Neural progenitor cell (in vitro differentiated cells): ENCODE results near the gene SMNDC1. TPM values are rescaled to one million over a fixed set of nuclear protein-coding genes. Genes with fewer than 3 reads are reported as not detected.

Source experiments
- DNase-seq: peaks from one replicate; pipeline ENCODE4 v3.0.0-alpha.2; 2016; ENCODE audit warnings: low spot score
- H2AFZ ChIP-seq: fragments of 200-600 bp; sonication (generic); replicated peaks from 2 replicates; pipeline ENCODE4 v1.6.1; 2016; ENCODE audit warnings: antibody characterized with exemption
- H3F3A ChIP-seq: fragments of 200-600 bp; sonication (generic); 2 replicates; pipeline ENCODE4 v1.6.1; 2016; ENCODE audit warnings: antibody characterized with exemption, low read depth
- H3K27ac ChIP-seq: fragments of 200-600 bp; sonication (generic); 2 replicates; pipeline ENCODE4 v1.5.1; 2016; ENCODE audit warnings: mild to moderate bottlenecking
- H3K27me3 ChIP-seq: fragments of 200-600 bp; sonication (generic); 2 replicates; pipeline ENCODE4 v1.6.1; 2016; ENCODE audit warnings: mild to moderate bottlenecking, moderate library complexity
- H3K36me3 ChIP-seq: fragments of 200-600 bp; sonication (generic); 2 replicates; pipeline ENCODE4 v1.5.1; 2016
- H3K4me1 ChIP-seq: fragments of 200-600 bp; sonication (generic); 2 replicates; pipeline ENCODE4 v1.6.1; 2016; ENCODE audit warnings: mixed run types
- H3K4me2 ChIP-seq: fragments of 200-600 bp; sonication (generic); 2 replicates; pipeline ENCODE4 v1.6.1; 2016
- H3K4me3 ChIP-seq: fragments of 200-600 bp; sonication (generic); 2 replicates; pipeline ENCODE4 v1.5.1; 2016
- H3K79me2 ChIP-seq: fragments of 200-600 bp; sonication (generic); 2 replicates; pipeline ENCODE4 v1.6.1; 2016; ENCODE audit warnings: low read depth
- H3K9ac ChIP-seq: fragments of 200-600 bp; sonication (generic); 2 replicates; pipeline ENCODE4 v1.6.1; 2016
- H3K9me3 ChIP-seq: fragments of 200-600 bp; sonication (generic); 2 replicates; pipeline ENCODE4 v1.5.1; 2016; ENCODE audit warnings: low read depth
- H4K20me1 ChIP-seq: fragments of 200-600 bp; sonication (generic); 2 replicates; pipeline ENCODE4 v1.6.1; 2016; ENCODE audit warnings: low read depth
- H3K27ac Mint-ChIP-seq: 3 replicates; pipeline ENCODE4 v1.8.0; 2021; ENCODE audit warnings: mixed read lengths
- H3K27me3 Mint-ChIP-seq: 2 replicates; pipeline ENCODE4 v1.8.0; 2022; ENCODE audit warnings: low read depth, mild to moderate bottlenecking, inconsistent platforms, moderate library complexity, mixed read lengths; ENCODE audit not compliant: insufficient read depth
- H3K36me3 Mint-ChIP-seq: 3 replicates; pipeline ENCODE4 v1.8.0; 2021; ENCODE audit warnings: mixed read lengths
- H3K4me1 Mint-ChIP-seq: 3 replicates; pipeline ENCODE4 v1.8.0; 2021; ENCODE audit warnings: mixed read lengths
- H3K4me3 Mint-ChIP-seq: 3 replicates; pipeline ENCODE4 v1.8.0; 2021; ENCODE audit warnings: mild to moderate bottlenecking, moderate library complexity, mixed read lengths
- H3K9me3 Mint-ChIP-seq: 3 replicates; pipeline ENCODE4 v1.8.0; 2020; ENCODE audit warnings: mixed read lengths
- CTCF ChIP-seq: fragments of 200-600 bp; sonication (generic); IDR thresholded peaks from 2 replicates; pipeline ENCODE4 v1.5.1; 2017; ENCODE audit warnings: antibody characterized with exemption, mild to moderate bottlenecking
- EZH2 ChIP-seq: fragments of 200-600 bp; sonication (generic); IDR thresholded peaks from 2 replicates; pipeline ENCODE4 v1.6.1; 2017; ENCODE audit warnings: antibody characterized with exemption, mild to moderate bottlenecking, moderate library complexity
- EZH2phosphoT487 ChIP-seq: fragments of 200-600 bp; sonication (generic); IDR thresholded peaks from 2 replicates; pipeline ENCODE4 v1.6.1; 2017; ENCODE audit warnings: antibody characterized with exemption
- total RNA-seq: library from RNA; depleted of rRNA; stranded (reverse); fragments of >200 nt; gene quantifications from 2 replicates; pipeline ENCODE4 v1.2.3, GENCODE V29; 2015; ENCODE audit warnings: low replicate concordance

Gene SMNDC1
- total RNA-seq, 1 donor from 2014 or later: 18.1 TPM

- Histone ChIP-seq H3K9me3 (no peaks in the 10 kb centered on the region), H4K20me1 (no peaks in the 10 kb centered on the region), H3K27me3 (no peaks in the 10 kb centered on the region), H3K4me1 (peaks cover 25% of the 10 kb centered on the region), H3K79me2 (no peaks in the 10 kb centered on the region), H3K27ac (no peak overlapping the region), H3F3A (peaks cover 18% of the 10 kb centered on the region), H2AFZ (no peak overlapping the region), H3K4me3 (no peak overlapping the region), H3K9ac (no peak overlapping the region), H3K4me2 (no peak overlapping the region), H3K36me3 (no peaks in the 10 kb centered on the region)
- H3K9me3 Mint-ChIP-seq: no peaks in the 10 kb centered on the region
- H3K4me3 Mint-ChIP-seq: no peak overlapping the region
- peaks cover 4% of the 10 kb centered on the region for H3K27me3 Mint-ChIP-seq
- peaks cover 21% of the 10 kb centered on the region for H3K4me1 Mint-ChIP-seq
- TF ChIP-seq CTCF: no peak
- TF ChIP-seq EZH2phosphoT487: no peak
- TF ChIP-seq EZH2: no peak
- no peak for DNase-seq
- H3K27ac Mint-ChIP-seq: no peak overlapping the region
- no peaks in the 10 kb centered on the region for H3K36me3 Mint-ChIP-seq
Observed at GRCh38 chr10:110340122-110340521, 35.4 kb upstream of the SMNDC1 start.

GRCh38 chr10:110337906-110338305, 33.2 kb upstream of the SMNDC1 start:
- Mint-ChIP-seq H3K9me3 (no peaks in the 10 kb centered on the region), H3K4me3 (peak overlapping the region; percentile 6)

GRCh38 chr10:110337401-110337800, 32.7 kb upstream of the SMNDC1 start:
- Histone ChIP-seq H3K9ac (no peak overlapping the region), H3K9me3 (no peaks in the 10 kb centered on the region), H3K4me1 (peaks cover 25% of the 10 kb centered on the region), H3K79me2 (no peaks in the 10 kb centered on the region), H2AFZ (no peak overlapping the region), H4K20me1 (no peaks in the 10 kb centered on the region), H3K4me2 (no peak overlapping the region), H3K27me3 (no peaks in the 10 kb centered on the region), H3K4me3 (no peak overlapping the region), H3K36me3 (no peaks in the 10 kb centered on the region), H3F3A (peaks cover 19% of the 10 kb centered on the region), H3K27ac (no peak overlapping the region)
- H3K27me3 Mint-ChIP-seq: peaks cover 5% of the 10 kb centered on the region
- no peak overlapping the region for H3K27ac Mint-ChIP-seq
- no peak for TF ChIP-seq EZH2
- TF ChIP-seq CTCF: no peak
- TF ChIP-seq EZH2phosphoT487: no peak
- DNase-seq: no peak
- H3K9me3 Mint-ChIP-seq: peaks cover 4% of the 10 kb centered on the region
- H3K4me1 Mint-ChIP-seq: peaks cover 22% of the 10 kb centered on the region
- no peak overlapping the region for H3K4me3 Mint-ChIP-seq
- no peaks in the 10 kb centered on the region for H3K36me3 Mint-ChIP-seq

More at GRCh38 chr10:110337906-110338305, 33.2 kb upstream of the SMNDC1 start:
- no peak overlapping the region for H3K9ac ChIP-seq
- peaks cover 25% of the 10 kb centered on the region for H3K4me1 ChIP-seq
- no peak overlapping the region for H3K4me2 ChIP-seq
- H2AFZ ChIP-seq: no peak overlapping the region
- no peaks in the 10 kb centered on the region for H3K27me3 ChIP-seq
- H3K4me3 ChIP-seq: no peak overlapping the region
- TF ChIP-seq EZH2 (no peak), CTCF (no peak), EZH2phosphoT487 (no peak)
- Mint-ChIP-seq H3K4me1 (peaks cover 22% of the 10 kb centered on the region), H3K27ac (no peak overlapping the region), H3K27me3 (peaks cover 4% of the 10 kb centered on the region), H3K36me3 (no peaks in the 10 kb centered on the region)
- H4K20me1 ChIP-seq: no peaks in the 10 kb centered on the region
- DNase-seq: no peak
- peaks cover 19% of the 10 kb centered on the region for H3F3A ChIP-seq
- H3K9me3 ChIP-seq: no peaks in the 10 kb centered on the region
- H3K27ac ChIP-seq: no peak overlapping the region
- no peaks in the 10 kb centered on the region for H3K36me3 ChIP-seq
- no peaks in the 10 kb centered on the region for H3K79me2 ChIP-seq
